Osteoblast (primary cell): ENCODE measurements around the gene MCUR1. TPM values are rescaled to one million over a fixed set of nuclear protein-coding genes. Genes with fewer than 3 reads are reported as not detected.
A peak's percentile ranks its signal among the peaks of the same experiment; 100 is the strongest.

Source experiments
- DNase-seq: peaks from one replicate; pipeline ENCODE4 v3.0.0; 2011; ENCODE audit warnings: low spot score, mixed read lengths; ENCODE audit not compliant: insufficient read length; ENCODE audit errors: missing footprints
- H2AFZ ChIP-seq: 2 replicates; pipeline ENCODE4 v1.6.0; 2011; ENCODE audit warnings: mild to moderate bottlenecking, low read length
- H3K27ac ChIP-seq: 2 replicates; pipeline ENCODE4 v1.5.1; 2011; ENCODE audit warnings: mild to moderate bottlenecking, low read depth, low read length, moderate library complexity
- H3K27me3 ChIP-seq: 2 replicates; pipeline ENCODE4 v1.6.0; 2012; ENCODE audit warnings: mild to moderate bottlenecking, control low read depth, inconsistent platforms, low read length, moderate library complexity; ENCODE audit not compliant: insufficient read depth
- H3K36me3 ChIP-seq: 2 replicates; pipeline ENCODE4 v1.5.1; 2011; ENCODE audit warnings: mild to moderate bottlenecking, low read length, control low read depth, moderate library complexity; ENCODE audit not compliant: insufficient read depth
- H3K4me1 ChIP-seq: 2 replicates; pipeline ENCODE4 v1.5.1; 2011; ENCODE audit warnings: mild to moderate bottlenecking, low read length, control low read depth, moderate library complexity; ENCODE audit not compliant: insufficient read depth
- H3K4me2 ChIP-seq: 2 replicates; pipeline ENCODE4 v1.6.0; 2011; ENCODE audit warnings: mild to moderate bottlenecking, low read length; ENCODE audit not compliant: insufficient read depth
- H3K4me3 ChIP-seq: fragments of 200-600 bp; sonication (generic); 3 replicates; pipeline ENCODE4 v1.5.1; 2012; ENCODE audit warnings: mild to moderate bottlenecking, low read length, inconsistent platforms; ENCODE audit not compliant: insufficient read depth
- H3K79me2 ChIP-seq: 2 replicates; pipeline ENCODE4 v1.6.0; 2012; ENCODE audit warnings: mild to moderate bottlenecking, low read length, control low read depth, inconsistent platforms; ENCODE audit not compliant: insufficient read depth
- H3K9me3 ChIP-seq: 2 replicates; pipeline ENCODE4 v1.5.1; 2011; ENCODE audit warnings: low read depth, low read length, control low read depth
- H4K20me1 ChIP-seq: 2 replicates; pipeline ENCODE4 v1.6.0; 2012; ENCODE audit warnings: mild to moderate bottlenecking, low read length, control low read depth; ENCODE audit not compliant: insufficient read depth
- total RNA-seq: library from RNA; depleted of rRNA; stranded (reverse); fragments of >200 nt; gene quantifications from 2 replicates; pipeline ENCODE4 v1.2.3, GENCODE V29; 2012
- TF ChIP-seq, protein P1 (sequence below): IDR thresholded peaks from 2 replicates; pipeline ENCODE4 v1.5.1; 2011; ENCODE audit warnings: mild to moderate bottlenecking, low read depth, low read length, moderate library complexity; ENCODE audit errors: extremely low read depth

Gene MCUR1
- total RNA-seq, 1 donor: 14.8 TPM

DNA sequence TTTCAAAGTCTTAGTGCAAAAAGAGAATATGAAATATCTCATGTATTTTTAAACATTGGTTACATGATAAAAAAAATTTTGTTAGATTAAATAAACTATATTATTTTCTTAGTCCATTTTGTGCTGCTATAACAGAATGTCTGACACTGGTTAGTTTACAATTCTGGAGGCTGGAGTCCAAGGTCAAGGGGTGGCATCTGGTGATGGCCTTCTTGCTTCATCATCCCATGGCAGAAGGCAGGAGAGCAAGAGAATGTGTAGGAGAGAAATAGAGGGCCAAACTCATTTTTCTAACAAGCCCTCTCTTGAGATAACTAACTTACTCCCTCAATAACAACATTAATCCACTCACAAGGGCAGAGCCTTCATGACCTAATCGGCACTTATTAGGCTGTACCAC is 11.5 kb upstream of the MCUR1 start:
- H3K27me3 ChIP-seq: no peaks in the 10 kb centered on the region
- no peak overlapping the region for H3K27ac ChIP-seq
- no peak overlapping the region for H3K4me3 ChIP-seq
- no peaks in the 10 kb centered on the region for H3K36me3 ChIP-seq
- TF ChIP-seq, protein P1, sequence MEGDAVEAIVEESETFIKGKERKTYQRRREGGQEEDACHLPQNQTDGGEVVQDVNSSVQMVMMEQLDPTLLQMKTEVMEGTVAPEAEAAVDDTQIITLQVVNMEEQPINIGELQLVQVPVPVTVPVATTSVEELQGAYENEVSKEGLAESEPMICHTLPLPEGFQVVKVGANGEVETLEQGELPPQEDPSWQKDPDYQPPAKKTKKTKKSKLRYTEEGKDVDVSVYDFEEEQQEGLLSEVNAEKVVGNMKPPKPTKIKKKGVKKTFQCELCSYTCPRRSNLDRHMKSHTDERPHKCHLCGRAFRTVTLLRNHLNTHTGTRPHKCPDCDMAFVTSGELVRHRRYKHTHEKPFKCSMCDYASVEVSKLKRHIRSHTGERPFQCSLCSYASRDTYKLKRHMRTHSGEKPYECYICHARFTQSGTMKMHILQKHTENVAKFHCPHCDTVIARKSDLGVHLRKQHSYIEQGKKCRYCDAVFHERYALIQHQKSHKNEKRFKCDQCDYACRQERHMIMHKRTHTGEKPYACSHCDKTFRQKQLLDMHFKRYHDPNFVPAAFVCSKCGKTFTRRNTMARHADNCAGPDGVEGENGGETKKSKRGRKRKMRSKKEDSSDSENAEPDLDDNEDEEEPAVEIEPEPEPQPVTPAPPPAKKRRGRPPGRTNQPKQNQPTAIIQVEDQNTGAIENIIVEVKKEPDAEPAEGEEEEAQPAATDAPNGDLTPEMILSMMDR: no peak
- H2AFZ ChIP-seq: no peak overlapping the region
- no peak for DNase-seq
- H3K9me3 ChIP-seq: no peaks in the 10 kb centered on the region
- H3K4me2 ChIP-seq: no peak overlapping the region
- H3K4me1 ChIP-seq: no peaks in the 10 kb centered on the region
- no peaks in the 10 kb centered on the region for H3K79me2 ChIP-seq
- H4K20me1 ChIP-seq: no peaks in the 10 kb centered on the region

- Histone ChIP-seq H3K27ac (no peak overlapping the region), H3K9me3 (no peaks in the 10 kb centered on the region), H3K4me3 (no peak overlapping the region), H4K20me1 (no peaks in the 10 kb centered on the region), H3K4me1 (peaks cover 2% of the 10 kb centered on the region), H3K4me2 (no peak overlapping the region), H3K79me2 (peaks cover 4% of the 10 kb centered on the region), H3K36me3 (no peaks in the 10 kb centered on the region), H3K27me3 (no peaks in the 10 kb centered on the region), H2AFZ (no peak overlapping the region)
- TF ChIP-seq, protein P1: no peak
- DNase-seq: no peak
Measured at GRCh38 chr6:13818341-13818740, 4.0 kb upstream of the MCUR1 start.

DNA sequence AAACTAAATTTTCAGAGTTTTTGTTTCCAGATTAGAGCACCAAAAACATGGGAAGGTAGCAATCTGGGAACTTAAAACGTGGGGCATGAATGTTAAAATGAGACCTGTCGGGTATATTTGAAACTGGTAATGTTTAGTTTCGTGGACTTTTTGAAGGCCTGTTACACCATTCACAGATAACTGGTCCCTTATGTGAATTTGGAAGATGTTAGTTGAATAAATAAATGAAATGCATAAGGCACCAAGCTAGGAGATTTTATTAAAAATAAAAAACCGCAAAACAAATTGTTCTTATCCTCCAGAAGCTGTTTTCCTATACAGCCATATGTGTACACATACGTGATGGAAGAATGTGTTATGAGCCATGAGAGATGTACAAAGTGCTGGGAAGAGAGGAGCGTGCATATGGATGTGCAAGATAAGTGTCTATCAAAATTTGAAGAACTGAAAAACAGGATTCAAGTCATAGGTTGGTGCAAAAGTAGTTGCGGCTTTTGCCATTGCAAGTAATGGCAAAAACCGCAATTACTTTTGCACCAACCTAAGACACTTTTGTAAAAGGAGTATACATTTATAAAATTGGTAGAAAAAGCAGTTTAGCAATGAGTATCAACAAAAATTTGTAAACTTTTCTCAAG is 700 bp upstream of the MCUR1 start:
- Histone ChIP-seq H3K9me3 (no peaks in the 10 kb centered on the region), H3K4me3 (peak overlapping the region; percentile 89), H3K27me3 (no peaks in the 10 kb centered on the region), H3K4me2 (peak overlapping the region; percentile 96), H3K27ac (peak overlapping the region; percentile 58), H3K79me2 (peaks cover 35% of the 10 kb centered on the region), H3K4me1 (peaks cover 10% of the 10 kb centered on the region), H4K20me1 (peaks cover 10% of the 10 kb centered on the region), H3K36me3 (no peaks in the 10 kb centered on the region), H2AFZ (peak overlapping the region; percentile 93)
- TF ChIP-seq, protein P1: no peak
- DNase-seq: peak; percentile 91

- Histone ChIP-seq H3K79me2 (peaks cover 42% of the 10 kb centered on the region), H4K20me1 (peaks cover 10% of the 10 kb centered on the region), H3K4me1 (peaks cover 10% of the 10 kb centered on the region), H3K27ac (peak overlapping the region; percentile 66), H3K27me3 (no peaks in the 10 kb centered on the region), H3K9me3 (no peaks in the 10 kb centered on the region), H3K36me3 (no peaks in the 10 kb centered on the region), H3K4me2 (peak overlapping the region; percentile 94), H2AFZ (peak overlapping the region; percentile 90), H3K4me3 (peak overlapping the region; percentile 89)
- TF ChIP-seq, protein P1: no peak
- DNase-seq: peak; percentile 97
Measured at GRCh38 chr6:13813621-13814175, 659 bp downstream of the MCUR1 start.
